ENCODE results near the gene HOTAIR.

Gene HOTAIR

GRCh38 chr12:53984901-53985691 lies 10.3 kb upstream of the HOTAIR start, which contains the start of gene HOXC10:
HOXC10 (plus strand) TSS chr12:53985146; CDS start chr12:53985260, 114 bp downstream.
- DNase-seq = peak; percentile 85 to 89

- DNase-seq = no peak
Observed at GRCh38 chr12:53983950-53984572, 9.3 kb upstream of the HOTAIR start.

GRCh38 chr12:53983568-53983949 lies 8.8 kb upstream of the HOTAIR start:
- DNase-seq = no peak

- DNase-seq = no peak
Observed at GRCh38 chr12:53982648-53983567, 8.2 kb upstream of the HOTAIR start.

- DNase-seq = no peak
Observed at GRCh38 chr12:53981634-53982565, 7.1 kb upstream of the HOTAIR start.

GRCh38 chr12:53980802-53981496 lies 6.2 kb upstream of the HOTAIR start:
- no peak for DNase-seq

GRCh38 chr12:53980104-53980801 lies 5.5 kb upstream of the HOTAIR start:
- DNase-seq = no peak

- DNase-seq = no peak
Observed at GRCh38 chr12:53978477-53979356, 4.0 kb upstream of the HOTAIR start.

- DNase-seq = no peak
Observed at GRCh38 chr12:53977596-53978445, 3.1 kb upstream of the HOTAIR start.

- DNase-seq = no peak
Observed at GRCh38 chr12:53976823-53977595, 2.3 kb upstream of the HOTAIR start.

- DNase-seq = no peak
Observed at GRCh38 chr12:53976172-53976822, 1.5 kb upstream of the HOTAIR start.

- DNase-seq = no peak
Observed at GRCh38 chr12:53975479-53976152, 862 bp upstream of the HOTAIR start.

- DNase-seq = no peak
Observed at GRCh38 chr12:53975064-53975471, 314 bp upstream of the HOTAIR start.

GRCh38 chr12:53973236-53974042 lies 1.3 kb downstream of the HOTAIR start:
- DNase-seq = no peak

- DNase-seq = no peak
Observed at GRCh38 chr12:53972722-53973235, 2.0 kb downstream of the HOTAIR start, which contains the start of gene HOXC11. HOXC11 (plus strand) TSS chr12:53973126; CDS start chr12:53973242, 116 bp downstream.

Data from stimulated activated CD4-positive, alpha-beta T cell treated with anti-CD3 and anti-CD28 coated beads, Interleukin-2, amount 100 ng/mL, for 48 hours (primary cell).